ENCODE results near the gene PFDN2. TPM values are rescaled to one million over a fixed set of nuclear protein-coding genes. Genes with fewer than 3 reads are reported as not detected.

Gene PFDN2
- total and polyA plus RNA-seq, 2 donors (not counting 3 experiments of a cell fraction or from before 2014, with no cell fraction given), result 104 to 157 TPM

DNA sequence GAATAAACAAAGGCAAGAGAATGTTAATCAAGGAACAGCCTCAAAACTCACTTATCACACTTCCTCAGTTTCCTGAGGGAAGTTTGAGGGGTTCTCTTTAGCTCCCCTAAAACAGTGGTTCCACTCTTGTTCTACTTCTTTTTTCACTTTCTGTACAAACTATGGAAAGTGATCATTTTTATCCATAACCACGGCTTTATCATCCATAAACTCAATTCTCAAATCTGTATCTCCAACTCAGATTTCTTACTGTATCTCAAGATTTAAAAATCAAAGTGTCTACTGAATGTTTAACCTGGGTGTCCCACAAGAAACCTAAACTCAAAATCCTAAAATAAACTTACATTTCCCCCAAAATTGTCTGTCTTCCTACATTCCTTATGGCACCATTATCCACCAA is 3.9 kb downstream of the PFDN2 start:
- no peak for FAIRE-seq
- Histone ChIP-seq H3K9ac (replicated peaks; ENCODE audit: extremely low read depth, insufficient read depth, low read length) (no peak overlapping the region), H3K36me3 (ENCODE audit: control insufficient read depth in 2 of 2, extremely low read depth in 1 of 2, insufficient read depth in 2 of 2, low read length in 2 of 2) (no peaks in the 10 kb centered on the region), H4K20me1 (replicated peaks; ENCODE audit: control insufficient read depth, extremely low read depth, insufficient read depth, low read length) (no peaks in the 10 kb centered on the region), H3K4me3 (replicated peaks in 1 of 3; ENCODE audit: insufficient read depth in 1 of 3, low read depth in 1 of 3, low read length in 3 of 3) (no peak overlapping the region), H3K79me2 (ENCODE audit: control insufficient read depth, insufficient read depth, low read length) (peaks cover 89% of the 10 kb centered on the region), H3K9me3 (replicated peaks; ENCODE audit: control insufficient read depth, insufficient read depth, low read length) (no peaks in the 10 kb centered on the region), H3K27me3 (ENCODE audit: control insufficient read depth in 2 of 2, insufficient read depth in 2 of 2, low read length in 2 of 2) (no peaks in the 10 kb centered on the region), H3K4me2 (ENCODE audit: insufficient read depth, low read length) (peak overlapping the region; percentile 31), H3K4me1 (ENCODE audit: control insufficient read depth, extremely low read depth, insufficient read depth, low read length) (peaks cover 42% of the 10 kb centered on the region), H3K27ac (ENCODE audit: insufficient read depth, low read depth, low read length) (no peak overlapping the region), H3K9me1 (replicated peaks; ENCODE audit: control insufficient read depth, extremely low read depth, insufficient read depth, low read length) (no peaks in the 10 kb centered on the region), H2AFZ (ENCODE audit: low read depth, low read length) (no peak overlapping the region)
- TF ChIP-seq EZH2 (IDR thresholded peaks at IDR 0.05; ENCODE audit: borderline replicate concordance, low read depth, low read length, severe bottlenecking) (no peak), POLR2AphosphoS5 (IDR thresholded peaks at IDR 0.05; ENCODE audit: insufficient read depth, low read depth, low read length) (peak; percentile 18)
- intact Hi-C loops (cut with micrococcal nuclease) (no loop called here), dilution Hi-C loops (cut with MboI; ENCODE audit: extremely low pct_ligation_motif_present, low sequenced_read_pairs) (no loop called here)
- POLR2A ChIA-PET, result no interaction called here
- CTCF ChIA-PET, result interaction anchor here (1.0 to 1.3 kb wide), 2 partner anchors 13 to 14 kb away, joined by 3 to 4 read pairs; no protein-coding TSS in a partner anchor
- BruUV-seq (replicated peaks), result no TSS peak
- DNase-seq (ENCODE audit: low read depth, low spot score), result no peak

DNA sequence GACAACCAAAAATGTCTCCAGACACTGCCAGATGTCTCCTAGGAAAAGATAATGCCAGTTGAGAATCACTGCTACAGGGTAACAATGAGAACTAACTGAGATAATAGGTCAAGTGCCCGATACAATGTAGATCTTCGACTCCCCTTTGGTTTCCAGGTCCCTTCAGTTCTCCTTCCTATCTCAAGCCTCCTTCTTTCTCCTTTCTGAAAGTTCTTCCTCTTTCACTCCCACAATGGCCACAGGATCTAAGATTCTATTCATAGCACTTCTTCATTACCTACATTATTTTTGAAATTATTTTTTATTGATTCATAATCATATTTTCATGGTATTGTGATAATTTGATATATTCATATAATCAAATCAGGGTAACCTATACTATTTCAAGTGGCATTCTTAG is 6.3 kb downstream of the PFDN2 start:
- H3K4me3 ChIP-seq (replicated peaks in 1 of 3; ENCODE audit: insufficient read depth in 1 of 3, low read depth in 1 of 3, low read length in 3 of 3), result no peak overlapping the region
- DNase-seq (ENCODE audit: low read depth, low spot score) (no peak), FAIRE-seq (no peak)
- H3K27me3 ChIP-seq (ENCODE audit: control insufficient read depth in 2 of 2, insufficient read depth in 2 of 2, low read length in 2 of 2), result no peaks in the 10 kb centered on the region
- H4K20me1 ChIP-seq (replicated peaks; ENCODE audit: control insufficient read depth, extremely low read depth, insufficient read depth, low read length), result no peaks in the 10 kb centered on the region
- peaks cover 34% of the 10 kb centered on the region for H3K4me1 ChIP-seq (ENCODE audit: control insufficient read depth, extremely low read depth, insufficient read depth, low read length)
- no peak overlapping the region for H3K9ac ChIP-seq (replicated peaks; ENCODE audit: extremely low read depth, insufficient read depth, low read length)
- H3K4me2 ChIP-seq (ENCODE audit: insufficient read depth, low read length), result no peak overlapping the region
- no peak overlapping the region for H3K27ac ChIP-seq (ENCODE audit: insufficient read depth, low read depth, low read length)
- intact Hi-C loops (cut with micrococcal nuclease) (no loop called here), dilution Hi-C loops (cut with MboI; ENCODE audit: extremely low pct_ligation_motif_present, low sequenced_read_pairs) (no loop called here)
- peaks cover 94% of the 10 kb centered on the region for H3K79me2 ChIP-seq (ENCODE audit: control insufficient read depth, insufficient read depth, low read length)
- H2AFZ ChIP-seq (ENCODE audit: low read depth, low read length), result no peak overlapping the region
- H3K9me1 ChIP-seq (replicated peaks; ENCODE audit: control insufficient read depth, extremely low read depth, insufficient read depth, low read length), result no peaks in the 10 kb centered on the region
- no peaks in the 10 kb centered on the region for H3K9me3 ChIP-seq (replicated peaks; ENCODE audit: control insufficient read depth, insufficient read depth, low read length)
- no TSS peak for BruUV-seq (replicated peaks)
- no peaks in the 10 kb centered on the region for H3K36me3 ChIP-seq (ENCODE audit: control insufficient read depth in 2 of 2, extremely low read depth in 1 of 2, insufficient read depth in 2 of 2, low read length in 2 of 2)
- CTCF ChIA-PET, result interaction anchor here (1.0 to 2.0 kb wide), 3 partner anchors 12 to 115 kb away, joined by 5 to 9 read pairs (median 5); no protein-coding TSS in a partner anchor
- TF ChIP-seq, protein P1, sequence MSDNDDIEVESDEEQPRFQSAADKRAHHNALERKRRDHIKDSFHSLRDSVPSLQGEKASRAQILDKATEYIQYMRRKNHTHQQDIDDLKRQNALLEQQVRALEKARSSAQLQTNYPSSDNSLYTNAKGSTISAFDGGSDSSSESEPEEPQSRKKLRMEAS (IDR thresholded peaks at IDR 0.05; ENCODE audit: insufficient read depth, insufficient read length), result no peak
- TF ChIP-seq, protein P2, sequence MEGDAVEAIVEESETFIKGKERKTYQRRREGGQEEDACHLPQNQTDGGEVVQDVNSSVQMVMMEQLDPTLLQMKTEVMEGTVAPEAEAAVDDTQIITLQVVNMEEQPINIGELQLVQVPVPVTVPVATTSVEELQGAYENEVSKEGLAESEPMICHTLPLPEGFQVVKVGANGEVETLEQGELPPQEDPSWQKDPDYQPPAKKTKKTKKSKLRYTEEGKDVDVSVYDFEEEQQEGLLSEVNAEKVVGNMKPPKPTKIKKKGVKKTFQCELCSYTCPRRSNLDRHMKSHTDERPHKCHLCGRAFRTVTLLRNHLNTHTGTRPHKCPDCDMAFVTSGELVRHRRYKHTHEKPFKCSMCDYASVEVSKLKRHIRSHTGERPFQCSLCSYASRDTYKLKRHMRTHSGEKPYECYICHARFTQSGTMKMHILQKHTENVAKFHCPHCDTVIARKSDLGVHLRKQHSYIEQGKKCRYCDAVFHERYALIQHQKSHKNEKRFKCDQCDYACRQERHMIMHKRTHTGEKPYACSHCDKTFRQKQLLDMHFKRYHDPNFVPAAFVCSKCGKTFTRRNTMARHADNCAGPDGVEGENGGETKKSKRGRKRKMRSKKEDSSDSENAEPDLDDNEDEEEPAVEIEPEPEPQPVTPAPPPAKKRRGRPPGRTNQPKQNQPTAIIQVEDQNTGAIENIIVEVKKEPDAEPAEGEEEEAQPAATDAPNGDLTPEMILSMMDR (IDR thresholded peaks at IDR 0.05; ENCODE audit: extremely low read depth in 1 of 2, insufficient read depth in 1 of 2, low read depth in 1 of 2, low read length in 2 of 2), result no peak
- no peak for TF ChIP-seq MYC (IDR thresholded peaks at IDR 0.05; ENCODE audit: low read depth, low read length)
- no peak for TF ChIP-seq POLR2AphosphoS5 (IDR thresholded peaks at IDR 0.05; ENCODE audit: insufficient read depth, low read depth, low read length)
- no peak for TF ChIP-seq FOS (IDR thresholded peaks at IDR 0.05; ENCODE audit: borderline replicate concordance, insufficient read depth, low read length)
- TF ChIP-seq GATA2 (IDR thresholded peaks at IDR 0.05; ENCODE audit: insufficient read depth, insufficient read length, low read depth, low read length), result no peak
- no peak for TF ChIP-seq JUN (IDR thresholded peaks at IDR 0.05; ENCODE audit: borderline replicate concordance, insufficient read depth, insufficient read length, low read depth)
- no peak for TF ChIP-seq EZH2 (IDR thresholded peaks at IDR 0.05; ENCODE audit: borderline replicate concordance, low read depth, low read length, severe bottlenecking)
- TF ChIP-seq POLR2A (IDR thresholded peaks at IDR 0.05; ENCODE audit: low read depth, low read length), result no peak
- POLR2A ChIA-PET, result no interaction called here
